Tibial nerve (tissue), 4 donors: ENCODE results near the gene NT5C1A. TPM values are rescaled to one million over a fixed set of nuclear protein-coding genes. Genes with fewer than 3 reads are reported as not detected.

ENCODE experiments used
- DNase-seq, 2 donors: peaks; one replicate each; pipeline ENCODE4 v3.0.0-alpha.2; 2019; ENCODE audit warnings: low spot score in 2 of 2
- H3K27ac ChIP-seq, 4 donors: fragments of 200-600 bp; sonication (generic) in 3 of 4; one replicate each; pipeline ENCODE4 v1.5.1; 2017 to 2019; ENCODE audit warnings: mild to moderate bottlenecking in 1 of 4
- H3K27me3 ChIP-seq, 2 donors: fragments of 200-600 bp; sonication (generic) in 1 of 2; one replicate each; pipeline versions ENCODE4 v1.5.1 to v1.6.0; 2017 to 2019
- H3K36me3 ChIP-seq, 3 donors: fragments of 200-600 bp; sonication (generic); one replicate each; pipeline ENCODE4 v1.5.1; 2018 to 2019
- H3K4me1 ChIP-seq, 4 donors: fragments of 200-600 bp; sonication (generic) in 3 of 4; one replicate each; pipeline ENCODE4 v1.5.1; 2017 to 2019
- H3K4me3 ChIP-seq, 4 donors: fragments of 200-600 bp; sonication (generic) in 3 of 4; one replicate each; pipeline ENCODE4 v1.5.1; 2017 to 2019; ENCODE audit warnings: mild to moderate bottlenecking in 1 of 4, moderate library complexity in 1 of 4
- H3K9me3 ChIP-seq, 4 donors: fragments of 200-600 bp; sonication (generic) in 3 of 4; one replicate each; pipeline ENCODE4 v1.5.1; 2017 to 2019
- CTCF ChIP-seq, 5 experiments: fragments of 200-600 bp in 3 of 5; fragments of 450-650 bp in 2 of 5; sonication (generic) in 3 of 5; IDR thresholded peaks; one replicate each; pipeline ENCODE4 v1.5.1; 2016 to 2019; ENCODE audit warnings: antibody characterized with exemption in 5 of 5, mild to moderate bottlenecking in 3 of 5, moderate library complexity in 2 of 5
- EP300 ChIP-seq, 2 donors: sonication (generic); formaldehyde crosslinking; IDR thresholded peaks; one replicate each; pipeline ENCODE4 v1.6.1; 2017; ENCODE audit warnings: antibody characterized with exemption in 2 of 2, mild to moderate bottlenecking in 1 of 2
- POLR2A ChIP-seq, 2 donors: fragments of 450-650 bp; IDR thresholded peaks; one replicate each; pipeline ENCODE4 v1.6.1; 2017; ENCODE audit warnings: antibody characterized with exemption in 2 of 2, mild to moderate bottlenecking in 2 of 2, moderate library complexity in 2 of 2
- WGBS, 2 donors: methylation state at CpG; one replicate each; pipeline ENCODE4 v1.1.5; 2018; 5-methylcytosine and 5-hydroxymethylcytosine counted together
- total RNA-seq, 4 donors: library from RNA; depleted of rRNA; stranded (reverse); fragments of >200 nt; gene quantifications; one replicate each; pipeline ENCODE4 v1.1.0, GENCODE V29; 2016

NT5C1A gene
- total RNA-seq, 4 donors from 2014 or later, result 2.2 TPM; not detected in 3

DNA sequence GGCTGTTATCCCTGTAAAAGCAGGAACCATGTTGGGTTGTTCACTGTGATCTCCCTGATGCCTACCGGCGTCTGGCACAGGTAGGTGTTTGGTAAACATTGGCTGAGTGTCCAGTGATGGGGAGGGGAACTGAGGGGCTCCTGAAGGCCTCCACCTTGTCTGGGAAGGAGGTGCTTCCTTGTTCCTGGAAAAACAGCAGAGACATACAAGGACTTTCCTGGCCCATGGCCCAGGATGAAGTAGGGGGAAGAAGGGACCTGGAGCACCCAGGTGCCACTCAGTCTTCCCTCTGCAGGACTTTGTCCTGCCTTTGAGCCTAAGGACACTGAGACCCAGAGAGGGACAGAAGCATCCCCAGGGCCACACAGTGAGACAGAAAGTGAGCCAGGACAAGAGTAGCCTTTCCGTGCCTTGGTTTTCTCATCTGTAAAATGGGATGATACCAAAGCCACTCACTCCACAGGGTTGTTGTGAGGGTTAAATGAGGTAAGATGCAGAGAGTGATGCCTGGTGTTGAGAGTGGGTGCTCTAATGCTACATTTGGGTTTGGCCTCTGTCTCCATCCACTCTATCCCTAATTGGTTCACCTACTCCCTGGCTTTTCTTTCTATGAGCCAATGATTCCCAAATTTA is 26.4 kb downstream of the NT5C1A start:
- H3K27me3 ChIP-seq, result no peaks in the 10 kb centered on the region
- 80 to 85% methylated on average over 3 of the region's 3 CpGs for WGBS, 2 donors
- H3K9me3 ChIP-seq, result no peaks in the 10 kb centered on the region
- H3K4me1 ChIP-seq, result peaks cover 0 to 31% (median 10%) of the 10 kb centered on the region in 4 donors
- TF ChIP-seq POLR2A (IDR thresholded peaks at IDR 0.05) (no peak), EP300 (IDR thresholded peaks at IDR 0.05) (no peak), CTCF (IDR thresholded peaks at IDR 0.05) (no peak)
- DNase-seq, result no peak
- peak overlapping the region; percentile 11 to 85 (median 63) for H3K27ac ChIP-seq
- no peaks in the 10 kb centered on the region for H3K36me3 ChIP-seq
- H3K4me3 ChIP-seq, result no peak overlapping the region

DNA sequence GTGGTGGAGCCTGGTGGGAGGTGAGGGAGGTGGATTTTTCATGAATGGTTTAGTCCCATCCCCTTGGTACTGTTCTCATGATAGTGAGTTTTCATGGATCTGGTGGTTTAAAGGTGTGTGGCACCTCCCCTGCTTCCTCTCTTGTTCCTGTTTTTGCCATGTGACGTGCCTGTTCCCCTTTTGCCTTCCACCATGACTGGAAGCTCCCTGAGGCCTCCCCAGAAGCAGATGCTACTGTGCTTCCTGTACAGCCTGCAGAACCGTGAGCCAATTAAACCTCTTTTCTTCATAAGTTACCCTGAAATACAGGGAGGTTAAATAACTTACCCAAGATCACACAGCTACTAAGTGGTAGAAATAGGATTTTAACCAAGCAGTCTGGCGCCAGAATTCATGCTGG is 28.2 kb downstream of the NT5C1A start:
- Histone ChIP-seq H3K36me3 (no peaks in the 10 kb centered on the region), H3K4me3 (no peak overlapping the region), H3K9me3 (no peaks in the 10 kb centered on the region), H3K27me3 (peaks cover 0 to 7% of the 10 kb centered on the region in 2 donors), H3K4me1 (peaks cover 0 to 43% (median 10%) of the 10 kb centered on the region in 4 donors), H3K27ac (peak overlapping the region in 2 of 4 donors; percentile 67 to 84)
- TF ChIP-seq EP300 (IDR thresholded peaks at IDR 0.05), result no peak
- TF ChIP-seq POLR2A (IDR thresholded peaks at IDR 0.05), result no peak
- TF ChIP-seq CTCF (IDR thresholded peaks at IDR 0.05), result no peak
- WGBS, 2 donors, result 94 to 98% methylated on average over 3 of the region's 3 CpGs
- DNase-seq, result no peak

DNA sequence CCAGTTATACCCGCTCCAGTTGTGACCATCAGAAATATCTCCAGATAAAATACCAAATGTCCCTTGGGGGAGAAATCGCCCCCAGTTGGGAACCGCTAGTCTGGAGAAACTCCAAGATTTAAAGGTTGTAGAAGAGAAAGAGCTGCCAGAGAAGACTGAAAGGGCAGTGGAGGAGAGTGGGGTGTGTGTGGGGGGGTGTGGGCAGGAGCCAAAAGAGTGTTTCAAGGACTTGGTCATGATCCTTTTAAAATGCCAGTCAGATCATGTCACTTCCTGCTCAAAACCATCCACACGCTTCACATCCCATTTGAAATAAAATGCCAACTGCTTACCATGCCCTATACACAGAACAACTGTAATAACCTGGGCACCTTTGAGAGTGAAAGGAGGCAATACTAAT is 29.1 kb downstream of the NT5C1A start:
- peaks cover 0 to 34% (median 9%) of the 10 kb centered on the region in 4 donors for H3K4me1 ChIP-seq

DNA sequence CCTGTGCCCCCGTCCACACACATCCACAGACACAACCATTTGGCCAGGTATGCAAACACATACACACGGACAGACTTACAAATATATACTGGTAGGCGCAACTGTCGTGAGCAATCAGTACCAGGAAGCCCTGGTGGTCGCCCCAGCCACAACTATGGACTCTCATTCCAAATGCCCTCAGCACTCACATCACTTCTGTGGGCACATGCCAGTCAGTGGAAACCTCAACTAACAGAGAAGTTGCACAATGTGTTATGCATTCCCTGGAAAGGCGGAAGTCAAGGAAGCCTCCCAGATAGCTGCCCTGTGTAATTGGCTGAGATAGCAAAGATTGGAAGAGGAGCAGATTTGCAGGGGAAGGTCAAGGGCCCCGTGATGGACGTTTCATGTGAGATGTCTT is 31.0 kb downstream of the NT5C1A start:
- no peak for TF ChIP-seq POLR2A (IDR thresholded peaks at IDR 0.05)
- no peak for TF ChIP-seq CTCF (IDR thresholded peaks at IDR 0.05)
- TF ChIP-seq EP300 (IDR thresholded peaks at IDR 0.05), result no peak
- Histone ChIP-seq H3K27me3 (peaks cover 0 to 7% of the 10 kb centered on the region in 2 donors), H3K4me1 (peaks cover 0 to 22% (median under 1%) of the 10 kb centered on the region in 4 donors), H3K9me3 (no peaks in the 10 kb centered on the region), H3K27ac (peak overlapping the region in 2 of 4 donors; percentile 84 to 87), H3K4me3 (no peak overlapping the region), H3K36me3 (no peaks in the 10 kb centered on the region)
- DNase-seq, result no peak
- WGBS, 2 donors, result 90 to 94% methylated on average over 8 of the region's 8 CpGs

More for the DNA sequence above, 29.1 kb downstream of the NT5C1A start:
- no peak overlapping the region for H3K4me3 ChIP-seq
- H3K36me3 ChIP-seq, result no peaks in the 10 kb centered on the region
- no peaks in the 10 kb centered on the region for H3K9me3 ChIP-seq
- peak overlapping the region in 2 of 4 donors; percentile 67 to 84 for H3K27ac ChIP-seq
- TF ChIP-seq EP300 (IDR thresholded peaks at IDR 0.05) (no peak), POLR2A (IDR thresholded peaks at IDR 0.05) (no peak), CTCF (IDR thresholded peaks at IDR 0.05) (no peak)
- WGBS, 2 donors, result 22 to 51% methylated on average over 4 of the region's 4 CpGs
- no peak for DNase-seq
- peaks cover 0 to 7% of the 10 kb centered on the region in 2 donors for H3K27me3 ChIP-seq

GRCh38 chr1:39639305-39640130 is 32.4 kb downstream of the NT5C1A start, which contains the start of gene HEYL:
HEYL (minus strand) TSS chr1:39639643; CDS start chr1:39639625, 18 bp downstream.
- peak within 1 kb of the TSS in 3 of 4 donors; percentile 0 to 87 (median 84) for H3K27ac ChIP-seq
- TF ChIP-seq POLR2A (IDR thresholded peaks at IDR 0.05) (peak in 1 of 2 donors; percentile 24), CTCF (IDR thresholded peaks at IDR 0.05) (peak in 4 of 5 experiments; percentile 22 to 49 (median 32)), EP300 (IDR thresholded peaks at IDR 0.05) (peak in 1 of 2 donors; percentile 60)
- no peaks in the 10 kb centered on the region for H3K36me3 ChIP-seq
- no peaks in the 10 kb centered on the region for H3K9me3 ChIP-seq
- peak within 1 kb of the TSS; percentile 37 to 64 (median 48) for H3K4me3 ChIP-seq
- H3K4me1 ChIP-seq, result peaks cover 0 to 31% (median 0%) of the 10 kb centered on the region in 4 donors
- H3K27me3 ChIP-seq, result peaks cover 0 to 9% of the 10 kb centered on the region in 2 donors
- peak; percentile 32 to 34 for DNase-seq
- WGBS, 2 donors, result 11 to 18% methylated on average over 41 to 49 of the region's 88 CpGs
